Fibroblast of lung (primary cell): ENCODE data around the gene NAA25. TPM values are rescaled to one million over a fixed set of nuclear protein-coding genes. Genes with fewer than 3 reads are reported as not detected.

Experiments used
- DNase-seq, 2 donors: peaks; one replicate each; pipeline versions ENCODE4 v3.0.0 to v3.0.0-alpha.2; 2010; ENCODE audit warnings: low read depth in 2 of 2
- H2AFZ ChIP-seq: 2 replicates; pipeline ENCODE4 v1.5.1; 2012; ENCODE audit warnings: low read length, control low read depth, inconsistent platforms
- H3K27ac ChIP-seq: 2 replicates; pipeline ENCODE4 v1.5.1; 2011; ENCODE audit warnings: low read length, control low read depth; ENCODE audit not compliant: insufficient read depth
- H3K27me3 ChIP-seq: 2 replicates; pipeline ENCODE4 v1.5.1; 2011; ENCODE audit warnings: mild to moderate bottlenecking, low read length; ENCODE audit not compliant: control insufficient read depth, insufficient read depth
- H3K36me3 ChIP-seq: 2 replicates; pipeline ENCODE4 v1.5.1; 2011; ENCODE audit warnings: low read length; ENCODE audit not compliant: control insufficient read depth, insufficient read depth
- H3K4me1 ChIP-seq: 2 replicates; pipeline ENCODE4 v1.5.1; 2011; ENCODE audit warnings: low read length; ENCODE audit not compliant: control insufficient read depth, insufficient read depth; ENCODE audit errors: extremely low read depth
- H3K4me2 ChIP-seq: 2 replicates; pipeline ENCODE4 v1.5.1; 2011; ENCODE audit warnings: low read length, control low read depth; ENCODE audit not compliant: insufficient read depth; ENCODE audit errors: extremely low read depth
- H3K4me3 ChIP-seq, 4 experiments: fragments of 200-600 bp in 1 of 4; sonication (generic) in 1 of 4; replicated peaks in 1 of 4; 2 replicates each; pipeline ENCODE4 v1.5.1; 2011 to 2016; ENCODE audit warnings: low read length in 4 of 4, low read depth in 3 of 4, mild to moderate bottlenecking in 3 of 4, control low read depth in 2 of 4, inconsistent platforms in 1 of 4, mixed read lengths in 1 of 4; ENCODE audit not compliant: insufficient read depth in 1 of 4; ENCODE audit errors: control extremely low read depth in 1 of 4
- H3K79me2 ChIP-seq: 2 replicates; pipeline ENCODE4 v1.5.1; 2012; ENCODE audit warnings: mild to moderate bottlenecking, low read length, inconsistent platforms; ENCODE audit not compliant: control insufficient read depth, insufficient read depth
- H3K9ac ChIP-seq: 2 replicates; pipeline ENCODE4 v1.5.1; 2011; ENCODE audit warnings: mild to moderate bottlenecking, low read length, control low read depth; ENCODE audit not compliant: insufficient read depth
- H3K9me3 ChIP-seq: 2 replicates; pipeline ENCODE4 v1.5.1; 2012; ENCODE audit warnings: low read depth, low read length; ENCODE audit not compliant: control insufficient read depth, insufficient read depth
- H4K20me1 ChIP-seq: 2 replicates; pipeline ENCODE4 v1.5.1; 2011; ENCODE audit warnings: low read length; ENCODE audit not compliant: control insufficient read depth, insufficient read depth; ENCODE audit errors: extremely low read depth
- EZH2 ChIP-seq: IDR thresholded peaks from 2 replicates; pipeline ENCODE4 v1.5.1; 2012; ENCODE audit warnings: low read length, control low read depth, mild to moderate bottlenecking; ENCODE audit errors: missing control alignments
- polyA plus RNA-seq, 2 donors: library from polyadenylated mRNA; depleted of rRNA in 1 of 2; stranded (reverse) in 1 of 2; unstranded in 1 of 2; fragments of >200 nt; gene quantifications; 2 replicates each; pipeline ENCODE4 v1.2.1, GENCODE V29; 2011 to 2012; ENCODE audit warnings: missing spikeins in 1 of 2
- total RNA-seq: library from RNA; depleted of rRNA; stranded (reverse); fragments of >200 nt; gene quantifications from 2 replicates; pipeline ENCODE4 v1.2.1, GENCODE V29; 2014
- TF ChIP-seq, protein P1 (sequence below), 2 donors: IDR thresholded peaks in 1 of 2; conservative IDR thresholded peaks in 1 of 2; 1 replicate in 1 of 2; 2 replicates in 1 of 2; pipeline ENCODE4 v1.5.1; 2011 to 2012; ENCODE audit warnings: low read length in 2 of 2, control low read depth in 1 of 2, inconsistent platforms in 1 of 2, low read depth in 1 of 2, mild to moderate bottlenecking in 1 of 2

The NAA25 gene
- total and polyA plus RNA-seq, 2 donors (not counting 1 experiment from before 2014, with no cell fraction given): 18.8 to 19.4 TPM

DNA sequence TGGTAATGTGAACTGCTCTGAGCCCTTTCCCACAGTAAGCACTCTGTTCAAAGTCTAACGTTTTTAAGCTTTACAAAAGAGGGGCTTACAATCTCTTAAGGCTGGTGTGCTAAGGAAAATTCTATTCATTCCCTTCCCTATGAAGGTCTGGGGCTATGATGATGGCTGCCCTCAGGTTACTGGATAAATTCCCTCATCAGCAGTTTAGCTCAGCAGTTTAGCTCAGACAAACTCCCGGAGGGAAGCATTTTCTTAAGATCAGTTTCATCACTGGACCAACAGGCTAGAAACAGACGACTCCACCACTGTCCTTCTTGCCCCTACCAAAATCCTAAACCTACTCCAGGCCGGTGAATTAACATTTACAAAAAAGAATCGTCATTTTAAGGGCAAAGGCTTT lies 76.3 kb downstream of the NAA25 start:
- Histone ChIP-seq H3K9me3 (no peaks in the 10 kb centered on the region), H3K27ac (no peak overlapping the region), H3K4me1 (no peaks in the 10 kb centered on the region), H3K27me3 (no peaks in the 10 kb centered on the region), H3K36me3 (peaks cover 15% of the 10 kb centered on the region), H2AFZ (no peak overlapping the region), H3K4me2 (no peak overlapping the region), H3K79me2 (no peaks in the 10 kb centered on the region), H3K4me3 (no peak overlapping the region), H4K20me1 (no peaks in the 10 kb centered on the region), H3K9ac (no peak overlapping the region)
- no peak for DNase-seq
- TF ChIP-seq, protein P1, sequence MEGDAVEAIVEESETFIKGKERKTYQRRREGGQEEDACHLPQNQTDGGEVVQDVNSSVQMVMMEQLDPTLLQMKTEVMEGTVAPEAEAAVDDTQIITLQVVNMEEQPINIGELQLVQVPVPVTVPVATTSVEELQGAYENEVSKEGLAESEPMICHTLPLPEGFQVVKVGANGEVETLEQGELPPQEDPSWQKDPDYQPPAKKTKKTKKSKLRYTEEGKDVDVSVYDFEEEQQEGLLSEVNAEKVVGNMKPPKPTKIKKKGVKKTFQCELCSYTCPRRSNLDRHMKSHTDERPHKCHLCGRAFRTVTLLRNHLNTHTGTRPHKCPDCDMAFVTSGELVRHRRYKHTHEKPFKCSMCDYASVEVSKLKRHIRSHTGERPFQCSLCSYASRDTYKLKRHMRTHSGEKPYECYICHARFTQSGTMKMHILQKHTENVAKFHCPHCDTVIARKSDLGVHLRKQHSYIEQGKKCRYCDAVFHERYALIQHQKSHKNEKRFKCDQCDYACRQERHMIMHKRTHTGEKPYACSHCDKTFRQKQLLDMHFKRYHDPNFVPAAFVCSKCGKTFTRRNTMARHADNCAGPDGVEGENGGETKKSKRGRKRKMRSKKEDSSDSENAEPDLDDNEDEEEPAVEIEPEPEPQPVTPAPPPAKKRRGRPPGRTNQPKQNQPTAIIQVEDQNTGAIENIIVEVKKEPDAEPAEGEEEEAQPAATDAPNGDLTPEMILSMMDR (conservative IDR thresholded peaks at IDR 0.05 in 1 of 2, IDR thresholded peaks at IDR 0.05 in 1 of 2; ENCODE audit: low read depth in 1 of 2, low read length in 2 of 2): no peak
- no peak for TF ChIP-seq EZH2

DNA sequence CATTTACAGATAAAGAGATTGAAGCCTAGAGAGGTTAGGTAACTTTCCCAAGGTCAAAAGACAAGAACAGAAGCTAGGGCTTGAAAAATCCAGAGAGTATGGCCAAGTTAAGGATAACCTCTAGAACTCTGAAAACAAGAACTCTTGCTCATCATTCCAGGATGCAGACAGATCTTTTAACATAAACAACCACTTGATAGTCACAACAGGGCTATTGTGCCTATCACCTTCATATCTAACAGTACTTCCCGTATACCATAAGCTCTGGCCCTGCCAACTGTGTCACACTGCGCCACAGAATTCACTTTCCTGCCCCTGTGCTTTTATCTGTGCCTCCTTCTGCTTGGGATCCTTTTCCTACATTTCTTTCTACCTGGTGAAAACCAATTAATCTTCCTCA lies 77.1 kb downstream of the NAA25 start:
- no peak overlapping the region for H3K4me3 ChIP-seq
- no peak for TF ChIP-seq EZH2
- TF ChIP-seq, protein P1 (conservative IDR thresholded peaks at IDR 0.05 in 1 of 2, IDR thresholded peaks at IDR 0.05 in 1 of 2; ENCODE audit: low read depth in 1 of 2, low read length in 2 of 2): no peak
- DNase-seq: no peak
- H3K4me1 ChIP-seq: no peaks in the 10 kb centered on the region
- no peaks in the 10 kb centered on the region for H4K20me1 ChIP-seq
- H3K27ac ChIP-seq: no peak overlapping the region
- no peak overlapping the region for H3K9ac ChIP-seq
- no peak overlapping the region for H2AFZ ChIP-seq
- H3K36me3 ChIP-seq: peaks cover 12% of the 10 kb centered on the region
- H3K4me2 ChIP-seq: no peak overlapping the region
- no peaks in the 10 kb centered on the region for H3K9me3 ChIP-seq
- no peaks in the 10 kb centered on the region for H3K27me3 ChIP-seq
- H3K79me2 ChIP-seq: no peaks in the 10 kb centered on the region

DNA sequence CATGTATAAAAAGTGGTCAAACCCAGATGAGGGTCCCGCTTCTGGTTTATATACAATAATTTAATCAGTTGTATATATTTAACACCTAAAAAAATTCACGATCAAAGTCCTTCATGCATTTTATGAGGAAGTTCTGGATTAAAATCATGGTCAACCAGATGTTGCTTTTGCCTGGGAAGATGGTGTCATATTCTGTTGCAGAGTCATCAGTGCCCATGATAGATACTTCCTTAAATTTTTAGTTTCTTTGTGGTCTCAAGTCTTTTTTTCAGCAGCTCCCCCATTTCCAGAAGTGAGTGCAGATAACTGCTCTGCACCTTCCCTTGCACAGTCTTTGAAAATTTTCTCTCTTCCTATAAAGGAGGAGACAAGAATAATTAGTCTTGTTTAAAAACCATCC lies 79.3 kb downstream of the NAA25 start:
- no peak overlapping the region for H3K27ac ChIP-seq
- no peaks in the 10 kb centered on the region for H3K4me1 ChIP-seq
- H2AFZ ChIP-seq: no peak overlapping the region
- DNase-seq: no peak
- no peaks in the 10 kb centered on the region for H3K9me3 ChIP-seq
- no peaks in the 10 kb centered on the region for H3K79me2 ChIP-seq
- H4K20me1 ChIP-seq: no peaks in the 10 kb centered on the region
- peaks cover 12% of the 10 kb centered on the region for H3K36me3 ChIP-seq
- H3K27me3 ChIP-seq: no peaks in the 10 kb centered on the region
- no peak overlapping the region for H3K9ac ChIP-seq
- TF ChIP-seq EZH2: no peak
- TF ChIP-seq, protein P1 (conservative IDR thresholded peaks at IDR 0.05 in 1 of 2, IDR thresholded peaks at IDR 0.05 in 1 of 2; ENCODE audit: low read depth in 1 of 2, low read length in 2 of 2): no peak
- H3K4me2 ChIP-seq: no peak overlapping the region
- no peak overlapping the region for H3K4me3 ChIP-seq
